K562 (cell line): ENCODE measurements around the gene SVBP. TPM values are rescaled to one million over a fixed set of nuclear protein-coding genes. Genes with fewer than 3 reads are reported as not detected.

Source experiments
- CHCHD3 ChIP-seq: fragments of 250-450 bp; sonication (Bioruptor Pico); IDR thresholded peaks from 2 replicates; pipeline ENCODE4 v2.1.2; 2022; ENCODE audit warnings: mild to moderate bottlenecking
- DIDO1 ChIP-seq: fragments of 450-650 bp; IDR thresholded peaks from 2 replicates; pipeline ENCODE4 v1.6.1; 2016; ENCODE audit warnings: low read depth, missing biosample characterization, missing genetic modification characterization
- FOXK1 ChIP-seq: sonication (generic); formaldehyde crosslinking; IDR thresholded peaks from 2 replicates; pipeline ENCODE4 v1.8.0; 2022; ENCODE audit warnings: missing genetic modification reagents, mild to moderate bottlenecking, borderline replicate concordance
- ILF3 ChIP-seq: fragments of 450-650 bp; IDR thresholded peaks from 2 replicates; pipeline ENCODE4 v1.6.1; 2018; ENCODE audit warnings: antibody characterized with exemption, mild to moderate bottlenecking, moderate library complexity, borderline replicate concordance
- NFE2L1 ChIP-seq: fragments of 450-650 bp; IDR thresholded peaks from 2 replicates; pipeline ENCODE4 v1.6.1; 2016; ENCODE audit warnings: missing genetic modification characterization, low read depth, mild to moderate bottlenecking, missing compliant biosample characterization, moderate library complexity, borderline replicate concordance
- PCBP2 ChIP-seq: fragments of 200-400 bp; formaldehyde crosslinking; IDR thresholded peaks from 2 replicates; pipeline ENCODE4 v1.6.1; 2018; ENCODE audit warnings: low read length, low read depth, mild to moderate bottlenecking, moderate library complexity; ENCODE audit not compliant: poor library complexity, severe bottlenecking
- PKNOX1 ChIP-seq: fragments of 450-650 bp; IDR thresholded peaks from 2 replicates; pipeline ENCODE4 v1.6.1; 2016
- POLR2B ChIP-seq: fragments of 450-650 bp; IDR thresholded peaks from 2 replicates; pipeline ENCODE4 v1.6.1; 2018; ENCODE audit warnings: low read depth; ENCODE audit not compliant: partially characterized antibody
- SFPQ ChIP-seq: fragments of 200-400 bp; formaldehyde crosslinking; IDR thresholded peaks from 2 replicates; pipeline ENCODE4 v1.6.1; 2017; ENCODE audit warnings: mild to moderate bottlenecking, low read depth, low read length, moderate library complexity
- SMC3 ChIP-seq: conservative IDR thresholded peaks from 2 replicates; pipeline ENCODE4 v1.6.1; 2011; ENCODE audit warnings: low read depth, low read length, improper control_type of control experiment; ENCODE audit not compliant: insufficient read depth
- TCF3 ChIP-seq: sonication (generic); formaldehyde crosslinking; IDR thresholded peaks from 2 replicates; pipeline ENCODE4 v1.4.0; 2020; ENCODE audit warnings: mild to moderate bottlenecking, missing genetic modification reagents
- USF2 ChIP-seq: sonication (generic); formaldehyde crosslinking; IDR thresholded peaks from 2 replicates; pipeline ENCODE4 v1.5.0; 2020; ENCODE audit warnings: missing genetic modification reagents
- XRCC5 ChIP-seq: fragments of 200-400 bp; formaldehyde crosslinking; IDR thresholded peaks from 2 replicates; pipeline ENCODE4 v1.6.1; 2017; ENCODE audit warnings: low read depth, mild to moderate bottlenecking, low read length
- ZBTB26 ChIP-seq: fragments of 450-650 bp; formaldehyde crosslinking; IDR thresholded peaks from 2 replicates; pipeline ENCODE4 v1.4.0; 2022; ENCODE audit warnings: missing genetic modification characterization
- ZC3H11A ChIP-seq: IDR thresholded peaks from 2 replicates; pipeline ENCODE4 v1.6.1; 2012; ENCODE audit warnings: low read depth, low read length, improper control_type of control experiment
- ZC3H8 ChIP-seq: fragments of 450-650 bp; IDR thresholded peaks from 2 replicates; pipeline ENCODE4 v1.6.1; 2017
- ZNF507 ChIP-seq: conservative IDR thresholded peaks from 2 replicates; pipeline ENCODE4 v1.6.1; 2017; ENCODE audit warnings: missing genetic modification characterization, missing compliant biosample characterization
- polyA plus RNA-seq, 8 experiments: library from polyadenylated mRNA; depleted of rRNA in 4 of 8; stranded (reverse) in 5 of 8; unstranded in 3 of 8; fragments of >200 nt; fragmentation: Nextera tagmentation in 2 of 8; fragmentation: Illumina TruSeq in 1 of 8; extraction: Ambion mirVana in 2 of 8; extraction: Trizol in 1 of 8; gene quantifications; 2 replicates each; pipeline versions ENCODE4 v1.2.1 to v1.2.3, GENCODE V29; 2011 to 2014; ENCODE audit warnings: inconsistent platforms in 1 of 8, missing spikeins in 1 of 8
- total RNA-seq, 7 experiments: library from RNA; depleted of rRNA in 6 of 7; stranded (reverse); fragments of >200 nt in 6 of 7; fragmentation: Illumina TruSeq in 2 of 7; extraction: Trizol in 2 of 7; gene quantifications; 2 replicates each; pipeline versions ENCODE4 v1.2.1 to v1.2.3, GENCODE V29; 2011 to 2021; ENCODE audit warnings: low replicate concordance in 1 of 7
- TF ChIP-seq, protein P1 (sequence below): fragments of 250-450 bp; sonication (Bioruptor Pico); IDR thresholded peaks from 2 replicates; pipeline ENCODE4 v1.4.0; 2020; ENCODE audit warnings: mild to moderate bottlenecking
- TF ChIP-seq, protein P2 (sequence below), 2 experiments: IDR thresholded peaks; 2 replicates each; pipeline ENCODE4 v1.6.1; 2012; ENCODE audit warnings: improper control_type of control experiment in 2 of 2, low read depth in 2 of 2, low read length in 2 of 2, borderline replicate concordance in 1 of 2

The SVBP gene
- total and polyA plus RNA-seq, 9 of the 15 experiments (the other 6 are each of a cell fraction or from before 2014, with no cell fraction given) = 31.7 to 49.7 (median 40.0) TPM

DNA sequence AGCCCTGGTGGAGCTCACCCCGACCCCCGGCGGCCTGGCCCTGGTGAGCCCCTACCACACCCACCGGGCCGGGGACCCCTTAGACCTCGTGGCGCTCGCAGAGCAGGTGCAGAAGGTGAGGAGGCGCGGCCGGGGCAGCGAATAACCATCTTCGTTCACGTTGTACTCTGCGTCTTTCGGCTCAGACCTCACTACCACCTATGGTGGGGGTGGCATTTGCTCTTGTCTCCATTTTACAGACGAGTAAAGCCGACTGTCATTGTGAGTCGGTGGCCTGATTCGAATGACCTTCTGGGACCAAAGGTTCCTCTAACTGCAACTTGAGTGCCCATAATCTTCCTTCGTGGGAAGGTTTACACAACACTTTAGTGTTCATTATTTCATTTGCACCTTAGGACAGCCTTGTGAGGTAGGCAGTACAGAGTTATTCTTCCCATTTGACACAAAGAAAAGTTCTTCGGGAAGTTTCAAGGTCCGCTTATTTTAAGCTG lies 49.6 kb downstream of the SVBP start (continued):
- no peak for TF ChIP-seq NFE2L1 (tag)
- no peak for TF ChIP-seq ZC3H8
- TF ChIP-seq USF2 (CRISPR knock-in tag) = no peak
- TF ChIP-seq ZC3H11A = no peak
- no peak for TF ChIP-seq SFPQ
- TF ChIP-seq ZNF507 = no peak
- no peak for TF ChIP-seq CHCHD3 (CRISPR knock-in tag)
- TF ChIP-seq PCBP2 = no peak
- no peak for TF ChIP-seq ZBTB26
- no peak for TF ChIP-seq XRCC5
- TF ChIP-seq TCF3 (CRISPR knock-in tag) = no peak
- TF ChIP-seq DIDO1 (tag) = no peak
- no peak for TF ChIP-seq POLR2B
- TF ChIP-seq SMC3 = no peak
- TF ChIP-seq PKNOX1 = no peak
- TF ChIP-seq, protein P1, sequence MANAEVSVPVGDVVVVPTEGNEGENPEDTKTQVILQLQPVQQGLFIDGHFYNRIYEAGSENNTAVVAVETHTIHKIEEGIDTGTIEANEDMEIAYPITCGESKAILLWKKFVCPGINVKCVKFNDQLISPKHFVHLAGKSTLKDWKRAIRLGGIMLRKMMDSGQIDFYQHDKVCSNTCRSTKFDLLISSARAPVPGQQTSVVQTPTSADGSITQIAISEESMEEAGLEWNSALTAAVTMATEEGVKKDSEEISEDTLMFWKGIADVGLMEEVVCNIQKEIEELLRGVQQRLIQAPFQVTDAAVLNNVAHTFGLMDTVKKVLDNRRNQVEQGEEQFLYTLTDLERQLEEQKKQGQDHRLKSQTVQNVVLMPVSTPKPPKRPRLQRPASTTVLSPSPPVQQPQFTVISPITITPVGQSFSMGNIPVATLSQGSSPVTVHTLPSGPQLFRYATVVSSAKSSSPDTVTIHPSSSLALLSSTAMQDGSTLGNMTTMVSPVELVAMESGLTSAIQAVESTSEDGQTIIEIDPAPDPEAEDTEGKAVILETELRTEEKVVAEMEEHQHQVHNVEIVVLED (CRISPR knock-in tag) = no peak
- TF ChIP-seq, protein P2, sequence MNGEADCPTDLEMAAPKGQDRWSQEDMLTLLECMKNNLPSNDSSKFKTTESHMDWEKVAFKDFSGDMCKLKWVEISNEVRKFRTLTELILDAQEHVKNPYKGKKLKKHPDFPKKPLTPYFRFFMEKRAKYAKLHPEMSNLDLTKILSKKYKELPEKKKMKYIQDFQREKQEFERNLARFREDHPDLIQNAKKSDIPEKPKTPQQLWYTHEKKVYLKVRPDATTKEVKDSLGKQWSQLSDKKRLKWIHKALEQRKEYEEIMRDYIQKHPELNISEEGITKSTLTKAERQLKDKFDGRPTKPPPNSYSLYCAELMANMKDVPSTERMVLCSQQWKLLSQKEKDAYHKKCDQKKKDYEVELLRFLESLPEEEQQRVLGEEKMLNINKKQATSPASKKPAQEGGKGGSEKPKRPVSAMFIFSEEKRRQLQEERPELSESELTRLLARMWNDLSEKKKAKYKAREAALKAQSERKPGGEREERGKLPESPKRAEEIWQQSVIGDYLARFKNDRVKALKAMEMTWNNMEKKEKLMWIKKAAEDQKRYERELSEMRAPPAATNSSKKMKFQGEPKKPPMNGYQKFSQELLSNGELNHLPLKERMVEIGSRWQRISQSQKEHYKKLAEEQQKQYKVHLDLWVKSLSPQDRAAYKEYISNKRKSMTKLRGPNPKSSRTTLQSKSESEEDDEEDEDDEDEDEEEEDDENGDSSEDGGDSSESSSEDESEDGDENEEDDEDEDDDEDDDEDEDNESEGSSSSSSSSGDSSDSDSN (IDR thresholded peaks at IDR 0.05; ENCODE audit: borderline replicate concordance in 1 of 2, low read depth in 2 of 2, low read length in 2 of 2) = 0 out of 4 replicates have a peak, but pooled peaks of 1 of the 2 experiments have one; percentile 3
- no peak for TF ChIP-seq ILF3
- TF ChIP-seq FOXK1 = no peak
